Endodermal cell (in vitro differentiated cells): ENCODE results near the gene NANOS2. TPM values are rescaled to one million over a fixed set of nuclear protein-coding genes. Genes with fewer than 3 reads are reported as not detected.

ENCODE experiments used
- DNase-seq: peaks from one replicate; pipeline ENCODE4 v3.0.0-alpha.2; 2017
- H3K27ac ChIP-seq: 2 replicates; pipeline ENCODE4 v1.5.1; 2013; ENCODE audit warnings: mild to moderate bottlenecking, low read depth, low read length, moderate library complexity
- H3K27me3 ChIP-seq: 2 replicates; pipeline ENCODE4 v1.6.1; 2013; ENCODE audit warnings: mild to moderate bottlenecking, low read length, moderate library complexity; ENCODE audit not compliant: insufficient read depth, control insufficient read depth, poor library complexity, severe bottlenecking
- H3K36me3 ChIP-seq: 2 replicates; pipeline ENCODE4 v1.7.0; 2013; ENCODE audit warnings: mild to moderate bottlenecking, low read length, moderate library complexity; ENCODE audit not compliant: control insufficient read depth, insufficient read depth
- H3K4me1 ChIP-seq: one replicate; pipeline ENCODE4 v1.7.0; 2013; ENCODE audit warnings: low read length; ENCODE audit not compliant: control insufficient read depth, insufficient read depth
- H3K4me3 ChIP-seq: 2 replicates; pipeline ENCODE4 v1.5.1; 2013; ENCODE audit warnings: mild to moderate bottlenecking, low read length, moderate library complexity
- H3K9ac ChIP-seq: 2 replicates; pipeline ENCODE4 v1.6.1; 2013; ENCODE audit warnings: mild to moderate bottlenecking, low read length, moderate library complexity; ENCODE audit not compliant: poor library complexity, severe bottlenecking; ENCODE audit errors: extremely low read depth
- H3K9me3 ChIP-seq: 2 replicates; pipeline ENCODE4 v1.6.1; 2013; ENCODE audit warnings: mild to moderate bottlenecking, low read length, moderate library complexity; ENCODE audit not compliant: control insufficient read depth
- H3K27ac Mint-ChIP-seq: 2 replicates; pipeline ENCODE4 v1.8.0; 2020; ENCODE audit warnings: mixed read lengths
- H3K27me3 Mint-ChIP-seq: 2 replicates; pipeline ENCODE4 v1.8.0; 2021; ENCODE audit warnings: mild to moderate bottlenecking, mixed read lengths; ENCODE audit not compliant: insufficient read depth
- H3K36me3 Mint-ChIP-seq: 2 replicates; pipeline ENCODE4 v1.8.0; 2020; ENCODE audit warnings: low read depth, mixed read lengths
- H3K4me1 Mint-ChIP-seq: 2 replicates; pipeline ENCODE4 v1.8.0; 2020; ENCODE audit warnings: mixed read lengths
- H3K4me3 Mint-ChIP-seq: 2 replicates; pipeline ENCODE4 v1.8.0; 2020; ENCODE audit warnings: mild to moderate bottlenecking, moderate library complexity, mixed read lengths
- H3K9me3 Mint-ChIP-seq: 2 replicates; pipeline ENCODE4 v1.8.0; 2020; ENCODE audit warnings: mild to moderate bottlenecking, mixed read lengths
- CTCF ChIP-seq: fragments of 200-600 bp; sonication (generic); conservative IDR thresholded peaks from 2 replicates; pipeline ENCODE4 v1.5.0; 2021; ENCODE audit warnings: antibody characterized with exemption, mild to moderate bottlenecking
- WGBS, 2 experiments: methylation state at CpG; one replicate each; pipeline versions ENCODE4 v1.1.5 to v1.1.7; 2013; ENCODE audit warnings: missing lambda C conversion rate in 2 of 2, mixed read lengths in 1 of 2; ENCODE audit not compliant: insufficient coverage in 1 of 2, insufficient read length in 1 of 2; 5-methylcytosine and 5-hydroxymethylcytosine counted together
- total RNA-seq, 2 donors: library from RNA; stranded (reverse); fragmentation: NEBNext Ultra II Directional in 1 of 2; extraction: Animal tissue kit (Norgen Biotek cat#: 25700) in 1 of 2; gene quantifications; 2 replicates in 1 of 2; 3 replicates in 1 of 2; pipeline ENCODE4 v1.2.1, GENCODE V29; 2021

Gene NANOS2
- total RNA-seq, 2 donors from 2014 or later, result not detected

GRCh38 chr19:45879971-45880370, 34.6 kb downstream of the NANOS2 start:
- Histone ChIP-seq H3K4me3 (no peak overlapping the region), H3K9ac (no peak overlapping the region), H3K36me3 (peaks cover 3% of the 10 kb centered on the region), H3K27ac (no peak overlapping the region), H3K4me1 (peaks cover 13% of the 10 kb centered on the region), H3K27me3 (no peaks in the 10 kb centered on the region), H3K9me3 (no peaks in the 10 kb centered on the region)
- DNase-seq, result no peak
- H3K4me3 Mint-ChIP-seq, result no peak overlapping the region
- no peaks in the 10 kb centered on the region for H3K27me3 Mint-ChIP-seq
- peaks cover 50% of the 10 kb centered on the region for H3K4me1 Mint-ChIP-seq
- TF ChIP-seq CTCF, result no peak
- no peaks in the 10 kb centered on the region for H3K36me3 Mint-ChIP-seq
- no peaks in the 10 kb centered on the region for H3K9me3 Mint-ChIP-seq
- peak overlapping the region; percentile 74 for H3K27ac Mint-ChIP-seq
- WGBS, 2 experiments, result 92 to 95% methylated on average over 2 of the region's 2 CpGs

- H3K4me1 Mint-ChIP-seq, result peaks cover 57% of the 10 kb centered on the region
- no peaks in the 10 kb centered on the region for H3K9me3 Mint-ChIP-seq
- no peak overlapping the region for H3K27ac ChIP-seq
- no peak for DNase-seq
- peaks cover 3% of the 10 kb centered on the region for H3K36me3 ChIP-seq
- peaks cover 13% of the 10 kb centered on the region for H3K4me1 ChIP-seq
- no peaks in the 10 kb centered on the region for H3K27me3 ChIP-seq
- 89 to 100% methylated on average over 1 to 8 of the region's 8 CpGs for WGBS, 2 experiments
- H3K27me3 Mint-ChIP-seq, result no peaks in the 10 kb centered on the region
- peaks cover under 1% of the 10 kb centered on the region for H3K36me3 Mint-ChIP-seq
- TF ChIP-seq CTCF, result no peak
- H3K9me3 ChIP-seq, result no peaks in the 10 kb centered on the region
- H3K27ac Mint-ChIP-seq, result no peak overlapping the region
- H3K4me3 ChIP-seq, result no peak overlapping the region
- H3K4me3 Mint-ChIP-seq, result no peak overlapping the region
- H3K9ac ChIP-seq, result no peak overlapping the region
These were observed 35.5 kb downstream of the NANOS2 start for GRCh38 chr19:45879055-45879454.

GRCh38 chr19:45878043-45878794, 36.4 kb downstream of the NANOS2 start:
- H3K4me3 ChIP-seq, result no peak overlapping the region
- no peak overlapping the region for H3K9ac ChIP-seq
- H3K27ac ChIP-seq, result no peak overlapping the region
- peak; percentile 49 for DNase-seq
- Mint-ChIP-seq H3K36me3 (peaks cover 9% of the 10 kb centered on the region), H3K4me1 (peaks cover 62% of the 10 kb centered on the region), H3K27ac (peak overlapping the region; percentile 12), H3K27me3 (no peaks in the 10 kb centered on the region), H3K9me3 (no peaks in the 10 kb centered on the region), H3K4me3 (no peak overlapping the region)
- no peaks in the 10 kb centered on the region for H3K27me3 ChIP-seq
- peaks cover 18% of the 10 kb centered on the region for H3K4me1 ChIP-seq
- no peaks in the 10 kb centered on the region for H3K9me3 ChIP-seq
- H3K36me3 ChIP-seq, result peaks cover 5% of the 10 kb centered on the region
- 90 to 91% methylated on average over 7 to 11 of the region's 11 CpGs for WGBS, 2 experiments
- TF ChIP-seq CTCF, result no peak
